GM18867 (cell line): ENCODE data around the gene AARSD1.
"Not testable (repeated sequence)": the region's sequence is repeated elsewhere in the genome, so short reads cannot be mapped to it uniquely, and the experiment has no call there.

ENCODE experiments used
- ATAC-seq: cut with Tn5 transposase; IDR thresholded peaks from one replicate; pipeline ENCODE4 v1.9.1; 2021; ENCODE audit warnings: mild to moderate bottlenecking, moderate library complexity; ENCODE audit not compliant: unreplicated experiment

AARSD1 gene

DNA sequence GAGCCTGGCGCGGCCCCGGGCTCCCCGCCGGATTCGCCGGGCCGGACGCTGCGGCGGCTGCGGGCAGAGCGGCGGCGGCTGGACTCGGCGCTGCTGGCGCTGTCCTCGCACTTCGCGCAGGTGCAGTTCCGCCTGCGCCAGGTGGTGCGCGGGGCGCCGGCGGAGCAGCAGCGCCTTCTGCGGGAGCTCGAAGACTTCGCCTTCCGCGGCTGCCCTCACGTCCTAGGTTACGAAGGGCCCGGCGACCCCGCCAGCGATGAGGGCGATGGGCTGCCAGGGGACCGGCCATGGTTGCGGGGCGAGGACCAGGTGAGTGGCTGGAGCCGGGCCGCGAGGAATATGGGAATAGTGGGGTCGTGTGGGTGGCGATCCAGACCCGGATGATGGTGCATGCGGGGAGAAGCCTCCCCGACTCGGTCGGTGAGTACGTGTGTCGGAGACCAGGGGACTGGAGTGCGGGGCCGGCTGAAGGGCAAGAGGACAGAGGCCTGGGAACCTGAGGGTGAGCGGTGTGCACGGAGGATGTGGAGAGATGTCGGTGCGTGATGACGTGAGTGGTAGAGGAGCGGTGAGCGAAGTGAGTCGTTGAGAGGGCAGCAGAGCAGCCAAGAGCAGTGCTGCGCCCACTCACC lies 16.6 kb upstream of the AARSD1 start:
- ATAC-seq: peak; percentile 47

DNA sequence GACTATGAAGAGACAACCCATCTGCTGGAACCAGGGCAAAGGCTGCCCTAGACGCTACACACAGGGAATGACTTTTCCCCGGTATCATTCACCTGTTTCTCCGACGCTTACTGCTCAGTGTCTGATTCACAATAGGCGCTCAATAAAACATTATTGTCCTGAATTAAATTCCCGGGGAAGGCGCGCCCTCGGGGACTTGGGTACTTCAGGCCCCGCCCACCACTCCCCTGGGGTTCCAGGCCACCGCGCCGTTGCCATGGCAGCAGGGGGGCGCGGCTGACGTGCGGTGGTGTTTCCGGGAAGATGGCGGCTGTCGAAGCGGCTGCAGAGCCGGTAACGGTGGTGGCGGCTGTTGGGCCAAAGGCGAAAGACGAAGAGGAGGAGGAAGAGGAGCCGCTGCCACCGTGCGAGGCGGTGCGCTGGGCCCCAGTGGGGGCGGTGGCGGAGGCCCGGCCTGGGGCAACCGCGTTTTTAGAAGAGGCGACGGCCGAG lies 16.1 kb upstream of the AARSD1 start, which contains the start of gene RUNDC1:
TSS of gene RUNDC1 (plus strand) at position 292 of the 492 bp plus-strand sequence. CDS start at position 304, 12 bp downstream.
- ATAC-seq: peak; percentile 78

DNA sequence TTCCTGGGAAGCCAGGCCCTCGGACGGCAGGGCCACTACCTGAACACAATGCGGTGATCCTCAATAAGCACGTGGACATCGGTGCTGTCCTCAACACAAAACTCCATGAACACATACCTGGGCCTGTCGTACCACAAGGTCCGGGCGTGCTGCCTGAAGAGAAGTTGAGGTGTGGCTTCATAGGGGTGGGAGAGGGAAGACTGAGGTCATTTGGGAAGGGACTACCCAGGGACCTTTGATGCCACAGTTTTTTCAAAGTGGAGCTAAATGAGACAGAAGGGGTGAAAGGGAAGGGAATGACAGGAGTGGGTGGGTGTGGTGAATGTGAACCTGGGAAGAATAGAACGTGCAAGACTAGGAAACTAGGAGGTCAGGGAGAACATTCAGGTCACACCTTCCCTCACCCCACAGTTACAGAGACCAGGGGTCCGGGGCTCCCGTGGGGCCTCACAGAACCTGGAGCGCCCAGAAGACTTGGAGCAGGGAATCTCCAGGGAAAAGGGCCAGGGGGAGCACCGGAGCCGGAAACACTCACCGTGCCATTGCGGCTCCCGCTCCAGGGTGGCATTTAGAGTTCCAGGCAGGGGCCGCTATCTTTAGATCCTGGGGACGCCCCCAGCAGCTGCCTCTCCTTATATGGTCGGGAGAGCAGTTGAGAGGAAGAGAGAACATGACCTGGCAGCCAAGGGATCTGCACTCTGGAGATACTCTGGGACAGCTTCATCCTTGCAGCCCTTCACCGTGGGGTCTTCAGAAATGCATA lies 15.4 kb upstream of the AARSD1 start, which contains the start of gene PTGES3L:
TSS of gene PTGES3L (minus strand) at position 570 of the 763 bp plus-strand sequence. CDS start at position 543, 27 bp downstream.
- no peak for ATAC-seq

DNA sequence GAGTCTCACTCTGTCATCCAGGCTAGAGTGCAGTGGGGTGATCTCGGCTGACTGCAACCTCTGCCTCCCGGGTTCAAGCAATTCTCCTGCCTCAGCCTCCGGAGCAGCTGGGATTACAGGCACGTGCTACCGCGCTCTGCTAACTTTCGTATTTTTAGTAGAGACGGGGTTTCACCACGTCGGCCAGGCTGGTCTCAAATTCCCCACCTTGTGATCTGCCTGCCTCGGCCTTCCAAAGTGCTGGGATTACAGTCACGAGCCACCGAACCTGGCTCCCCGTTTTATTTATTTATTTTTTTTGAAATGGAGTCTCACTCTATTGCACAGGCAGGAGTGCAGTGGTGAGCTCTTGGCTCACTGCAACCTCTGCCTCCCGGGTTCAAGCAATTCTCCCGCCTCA lies 11.4 kb upstream of the AARSD1 start:
- ATAC-seq: not testable (repeated sequence)

DNA sequence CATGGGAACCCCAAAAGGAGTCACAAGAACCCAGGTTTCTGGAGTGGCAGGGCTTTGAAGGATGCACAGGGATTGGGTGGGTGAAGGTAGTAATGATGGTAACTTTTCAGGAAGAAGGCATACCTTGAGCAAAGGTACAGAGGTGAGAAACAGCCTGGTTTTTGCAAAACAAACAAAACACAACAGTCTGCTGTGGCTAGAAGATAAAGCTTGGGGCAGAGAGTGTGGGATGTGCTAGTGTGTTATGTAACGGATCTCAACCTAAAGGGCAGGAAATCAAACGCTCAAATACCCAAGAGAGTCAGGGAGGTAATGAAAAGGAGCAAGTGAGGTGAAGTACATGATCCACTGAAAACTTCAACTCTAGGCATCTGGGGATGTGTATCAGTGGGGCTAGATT lies 11.0 kb upstream of the AARSD1 start:
- no peak for ATAC-seq

DNA sequence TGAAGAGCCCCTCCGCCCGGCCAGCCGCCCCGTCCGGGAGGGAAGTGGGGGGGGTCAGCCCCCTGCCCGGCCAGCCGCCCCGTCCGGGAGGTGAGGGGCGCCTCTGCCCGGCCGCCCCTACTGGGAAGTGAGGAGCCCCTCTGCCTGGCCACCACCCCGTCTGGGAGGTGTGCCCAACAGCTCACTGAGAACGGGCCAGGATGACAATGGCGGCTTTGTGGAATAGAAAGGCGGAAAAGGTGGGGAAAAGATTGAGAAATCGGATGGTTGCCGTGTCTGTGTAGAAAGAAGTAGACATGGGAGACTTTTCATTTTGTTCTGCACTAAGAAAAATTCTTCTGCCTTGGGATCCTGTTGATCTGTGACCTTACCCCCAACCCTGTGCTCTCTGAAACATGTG lies 9.1 kb upstream of the AARSD1 start:
- not testable (repeated sequence) for ATAC-seq

DNA sequence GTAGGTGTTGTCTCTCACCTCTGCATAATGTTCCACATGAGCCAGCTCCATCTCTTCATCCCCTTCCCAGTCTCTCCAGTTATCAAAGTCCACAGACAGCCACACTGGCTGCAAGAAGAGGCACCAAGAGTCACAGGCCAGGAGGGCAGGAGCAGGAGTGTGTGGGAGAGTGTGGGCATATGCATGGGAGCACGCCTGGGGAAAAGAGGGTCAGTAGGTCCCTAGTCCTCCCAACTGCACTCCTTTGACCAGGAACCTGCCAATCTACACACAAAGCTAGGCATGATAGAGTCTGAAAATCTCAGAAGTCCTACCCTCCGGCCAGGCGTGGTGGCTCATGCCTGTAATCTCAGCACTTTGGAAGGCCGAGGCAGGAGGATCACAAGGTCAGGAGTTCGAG lies 7.3 kb upstream of the AARSD1 start:
- ATAC-seq: no peak

DNA sequence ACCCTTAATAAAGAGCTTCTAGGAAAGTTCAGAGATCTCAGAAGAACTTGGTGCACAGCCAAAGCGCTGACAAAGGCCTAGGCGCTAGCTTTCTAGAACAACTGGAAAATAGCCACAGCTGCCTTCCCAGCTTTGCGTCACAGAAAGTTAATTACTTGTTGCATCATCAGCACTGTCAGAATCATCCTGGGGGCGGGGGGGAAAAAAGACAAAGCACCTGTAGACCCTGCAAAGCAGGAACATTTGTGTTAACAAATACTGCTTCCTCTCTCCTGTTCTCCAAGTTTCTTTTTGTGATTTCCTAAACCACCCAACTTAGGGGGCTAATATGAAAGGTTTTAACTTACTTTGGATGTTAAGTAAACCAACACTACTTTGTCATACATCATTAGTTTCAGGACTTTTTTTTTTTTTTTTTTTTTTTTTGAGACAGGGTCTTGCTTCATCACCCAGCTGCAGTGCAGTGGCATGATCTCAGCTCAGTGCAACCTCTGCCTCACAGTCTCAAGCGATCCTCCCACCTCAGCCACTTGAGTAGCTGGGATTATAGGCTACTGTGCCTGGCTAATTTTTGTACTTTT lies 4.8 kb upstream of the AARSD1 start:
- no peak for ATAC-seq

DNA sequence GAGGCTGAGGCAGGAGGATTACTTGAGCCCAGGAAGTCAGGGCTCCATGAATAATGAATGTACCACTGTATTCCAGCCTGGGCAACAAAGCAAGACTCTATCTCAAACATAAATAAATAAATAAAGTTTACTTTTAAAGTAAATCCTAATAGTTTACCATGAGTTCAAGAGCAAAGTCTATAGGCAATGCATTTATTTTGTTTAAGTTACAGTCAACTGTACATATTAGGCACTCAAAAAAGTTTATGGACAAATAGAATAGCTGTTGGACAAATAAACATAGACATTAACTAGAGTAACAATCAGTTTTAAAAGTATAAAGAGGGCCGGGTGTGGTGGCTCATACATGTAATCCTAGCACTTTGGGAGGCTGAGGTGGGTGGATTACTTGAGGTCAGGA lies 3.7 kb upstream of the AARSD1 start:
- no peak for ATAC-seq

DNA sequence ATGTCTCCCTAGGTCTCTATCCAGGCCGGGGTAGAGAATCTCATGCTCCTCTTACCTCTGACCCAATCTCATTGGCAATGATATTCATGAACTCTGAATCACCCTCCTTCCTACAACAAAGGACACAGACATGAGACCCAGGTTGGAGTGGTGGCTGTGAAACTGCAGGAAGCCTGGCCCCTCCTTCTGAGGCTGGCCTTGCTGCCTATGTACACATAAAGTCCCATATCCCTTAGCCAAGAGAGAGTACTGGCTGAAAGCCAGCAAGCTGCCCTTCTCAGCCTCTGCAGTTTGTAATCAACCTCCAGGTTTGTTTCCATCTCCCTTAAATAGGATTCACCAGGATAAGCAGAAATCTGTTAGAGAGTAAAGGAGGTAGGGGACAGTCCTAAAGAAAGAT lies 10.6 kb downstream of the AARSD1 start:
- no peak for ATAC-seq

DNA sequence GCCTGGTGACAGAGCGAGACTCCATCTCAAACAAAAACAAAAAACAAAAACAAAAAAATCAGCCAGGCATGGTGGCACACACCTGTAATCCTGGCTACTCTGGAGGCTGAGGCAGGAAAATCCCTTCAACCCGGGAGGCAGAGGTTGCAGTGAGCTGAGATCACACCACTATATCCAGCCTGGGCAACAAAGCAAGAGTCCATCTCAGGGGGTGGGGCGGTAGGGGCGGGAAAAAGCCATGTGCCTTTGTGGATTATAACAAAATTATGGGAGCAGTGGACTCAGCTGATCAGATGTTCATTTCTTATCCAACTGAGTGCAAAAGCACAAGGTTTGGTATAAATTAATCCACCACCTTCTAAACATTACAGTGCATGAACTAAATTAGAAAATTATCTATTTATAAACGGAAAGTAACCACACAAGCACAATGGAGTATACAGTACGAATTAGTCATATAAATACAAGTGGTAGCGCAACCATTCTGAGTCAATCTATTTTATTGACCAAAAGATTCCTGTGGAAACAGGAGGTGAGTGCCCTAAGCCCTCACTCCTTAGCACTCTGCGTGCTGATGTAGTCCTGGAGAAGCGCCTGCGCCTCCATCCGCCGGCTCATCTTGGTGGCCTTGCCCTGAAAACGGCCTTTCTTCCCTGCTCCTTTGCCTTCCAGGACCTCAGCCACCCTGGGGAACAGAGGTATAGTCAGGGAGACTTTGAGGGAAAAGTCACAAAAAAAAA lies 14.0 kb downstream of the AARSD1 start:
- ATAC-seq: no peak

DNA sequence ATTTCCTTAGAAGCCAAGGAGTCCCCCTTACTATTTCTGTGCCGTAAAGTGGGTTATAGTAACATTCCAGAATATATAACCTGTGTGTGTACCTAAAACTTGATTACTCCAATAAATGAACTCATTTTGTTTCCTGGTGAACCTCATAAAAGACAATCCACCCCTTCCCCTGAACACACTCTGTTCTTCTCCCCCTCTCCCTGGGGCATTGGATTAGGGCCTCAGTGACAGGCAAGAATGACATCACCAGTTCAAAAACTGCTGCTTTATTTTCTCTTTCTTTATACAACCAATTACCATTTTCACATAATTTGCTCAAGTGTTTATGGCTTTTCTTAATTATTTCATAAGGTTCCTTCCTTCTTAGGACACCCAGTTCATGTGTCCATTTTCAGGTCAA lies 17.4 kb downstream of the AARSD1 start:
- ATAC-seq: no peak

DNA sequence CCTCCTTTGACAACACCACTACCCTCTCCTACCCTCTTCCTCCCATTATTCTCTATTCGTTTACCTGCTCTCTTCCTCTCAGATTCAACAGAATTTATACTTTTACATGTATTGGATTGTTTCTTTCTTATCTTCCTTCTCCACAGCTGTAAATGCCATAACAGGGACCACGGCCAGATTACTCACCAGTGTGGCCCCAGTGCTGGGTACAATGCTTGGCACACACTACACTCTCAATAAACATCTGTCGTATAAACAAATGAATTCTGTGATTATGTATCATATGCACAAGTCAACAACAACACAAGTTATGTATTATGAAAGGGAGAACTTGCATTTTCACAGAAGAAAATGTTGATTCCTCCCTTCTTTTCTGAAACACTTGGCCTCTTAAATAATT lies 20.0 kb downstream of the AARSD1 start:
- ATAC-seq: no peak

DNA sequence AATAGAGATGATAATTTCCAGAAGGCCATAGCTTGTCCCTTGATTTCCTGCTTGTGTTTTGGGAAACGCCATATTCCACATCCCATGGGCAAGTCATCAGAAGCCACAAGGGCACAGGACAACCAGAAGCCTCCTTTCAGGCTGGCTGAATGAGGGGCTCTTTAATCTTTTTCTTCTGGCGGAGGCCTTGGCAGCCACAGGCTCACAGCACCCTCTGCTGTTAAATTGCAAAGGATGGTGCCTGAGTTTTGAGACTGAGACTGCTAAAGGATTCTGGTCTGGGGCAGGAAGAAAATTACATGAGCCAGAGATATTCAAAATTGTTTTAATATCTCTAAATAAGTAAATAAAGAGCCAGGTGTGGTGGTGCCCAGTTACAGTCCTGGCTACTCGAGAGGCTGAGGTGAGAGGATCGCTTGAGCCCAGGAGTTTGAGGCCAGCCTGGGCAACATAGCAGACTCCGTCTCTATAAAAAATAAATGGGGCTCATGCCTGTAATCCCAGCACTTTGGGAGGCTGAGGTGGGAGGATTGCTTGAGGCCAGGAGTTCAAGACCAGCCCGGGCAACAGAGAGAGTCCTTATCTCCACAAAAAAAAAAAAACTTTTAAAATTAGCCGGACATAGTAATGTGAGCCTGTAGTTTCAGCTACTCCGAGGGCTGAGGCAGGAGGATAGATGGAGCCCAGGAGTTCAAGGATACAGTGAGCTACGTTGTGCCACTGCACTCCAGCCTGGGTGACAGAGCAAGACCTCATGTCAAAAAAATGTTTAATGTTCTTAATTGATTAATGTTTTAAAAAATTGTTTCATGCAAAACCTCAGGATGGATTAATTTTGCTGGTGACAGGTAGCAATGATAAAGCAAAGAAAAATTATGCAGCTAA lies 26.3 kb downstream of the AARSD1 start:
- no peak for ATAC-seq

DNA sequence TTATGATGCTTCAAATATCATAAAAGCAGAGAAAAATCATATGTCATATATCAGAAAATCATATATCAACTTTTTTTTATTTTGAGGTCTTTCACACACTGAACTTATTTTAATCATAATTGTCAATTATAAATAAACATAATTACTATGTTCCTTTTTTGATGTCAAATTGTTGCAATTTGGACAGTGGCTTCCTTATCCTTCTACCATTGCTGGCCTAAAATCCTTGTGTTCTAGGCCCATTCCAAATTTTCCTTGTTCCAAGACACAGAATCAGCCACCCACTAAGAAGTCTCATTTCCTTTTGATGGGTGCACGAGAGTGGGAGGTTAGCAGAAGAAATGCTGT lies 34.8 kb downstream of the AARSD1 start:
- ATAC-seq: no peak

DNA sequence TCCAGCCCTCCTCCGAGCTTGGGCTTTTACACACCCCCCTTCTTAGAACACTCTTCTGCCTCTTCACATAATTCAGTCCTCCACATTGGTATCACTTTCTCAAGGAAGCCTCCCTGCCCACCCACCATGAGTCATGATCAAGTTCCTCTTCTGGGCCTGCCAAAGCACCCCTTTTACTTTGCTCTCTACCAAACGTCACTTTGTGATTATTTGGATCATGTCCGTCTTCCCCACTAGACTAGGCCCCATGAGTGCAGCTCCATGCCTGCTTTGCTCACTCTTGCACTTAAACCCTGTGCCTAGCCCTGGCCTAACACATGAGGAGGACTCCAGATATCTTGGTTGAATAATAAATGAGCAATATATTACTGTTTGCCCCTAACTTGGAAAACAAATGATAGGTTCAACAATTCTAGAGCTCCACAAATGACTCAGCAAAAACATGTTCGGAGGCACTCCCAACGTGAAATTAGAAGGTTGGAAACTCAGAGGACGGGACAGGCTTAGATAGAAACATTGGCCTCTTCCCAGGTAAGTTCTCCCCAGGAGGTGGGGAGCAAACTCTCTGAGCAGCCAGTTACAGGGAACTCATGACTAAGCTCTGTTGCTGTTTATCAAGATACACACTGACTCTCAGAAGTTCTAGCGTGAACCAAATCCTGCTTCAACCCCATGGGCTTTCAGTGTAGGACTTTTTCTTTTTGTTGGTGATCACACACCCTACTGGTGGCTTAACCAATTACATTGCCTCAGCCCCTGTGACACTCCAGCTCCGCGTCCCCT lies 35.3 kb downstream of the AARSD1 start:
- ATAC-seq: peak; percentile 75

DNA sequence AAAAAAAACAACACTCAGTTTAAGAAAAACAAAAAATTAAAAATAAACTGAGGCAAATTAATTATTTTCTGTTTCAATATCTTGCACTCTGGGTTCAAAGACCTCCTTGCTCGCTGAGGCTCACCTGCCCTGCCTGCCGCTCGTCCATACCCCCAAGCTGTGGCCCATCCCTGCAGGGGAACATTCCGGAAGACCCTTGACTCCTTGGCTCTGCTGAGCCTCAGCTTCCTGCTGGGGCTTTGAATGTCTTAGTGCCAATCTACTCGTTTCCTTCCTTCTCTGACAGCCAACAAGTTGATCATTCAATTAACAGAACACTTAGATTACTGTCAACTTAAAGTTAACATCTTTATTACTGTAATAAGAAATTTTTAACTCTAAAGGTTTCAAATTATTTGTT lies 39.4 kb downstream of the AARSD1 start:
- no peak for ATAC-seq

DNA sequence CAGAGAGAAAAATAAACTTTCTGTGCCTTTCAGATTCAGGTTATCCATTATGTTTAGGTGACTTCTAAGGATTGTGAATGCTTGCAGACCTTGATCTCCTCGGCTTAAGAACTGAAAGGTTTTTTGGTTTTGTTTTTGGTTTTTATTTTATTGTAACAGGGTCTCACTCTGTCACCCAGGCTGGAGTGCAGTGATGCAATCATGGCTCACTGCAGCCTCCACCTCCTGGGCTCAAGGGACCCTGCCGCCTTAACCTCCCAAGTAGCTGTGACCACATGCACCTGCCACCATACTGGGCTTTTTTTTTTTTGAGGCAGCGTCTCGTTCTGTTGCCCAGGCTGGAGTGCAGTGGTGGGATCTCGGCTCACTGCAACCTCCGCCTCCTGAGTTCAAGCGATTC lies 40.8 kb downstream of the AARSD1 start:
- not testable (repeated sequence) for ATAC-seq

DNA sequence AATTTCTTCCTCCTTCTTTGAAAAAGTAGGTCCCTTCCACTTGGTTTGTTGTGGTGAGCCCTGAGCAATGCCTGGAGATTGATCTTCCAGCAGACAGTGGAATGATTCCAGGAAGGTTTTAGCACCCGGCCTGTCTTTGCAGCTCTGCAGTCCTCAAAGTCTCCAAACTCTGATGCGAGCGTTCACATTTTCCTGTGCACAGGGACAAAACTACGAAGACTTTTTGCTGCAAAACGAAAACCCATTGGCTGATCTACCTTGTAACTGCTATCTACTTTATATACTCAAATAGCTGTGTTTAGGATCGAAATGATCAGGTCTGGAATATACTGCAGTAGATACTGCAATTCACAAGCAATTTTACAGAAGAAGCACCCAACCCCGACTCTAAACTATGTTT lies 42.0 kb downstream of the AARSD1 start:
- no peak for ATAC-seq

DNA sequence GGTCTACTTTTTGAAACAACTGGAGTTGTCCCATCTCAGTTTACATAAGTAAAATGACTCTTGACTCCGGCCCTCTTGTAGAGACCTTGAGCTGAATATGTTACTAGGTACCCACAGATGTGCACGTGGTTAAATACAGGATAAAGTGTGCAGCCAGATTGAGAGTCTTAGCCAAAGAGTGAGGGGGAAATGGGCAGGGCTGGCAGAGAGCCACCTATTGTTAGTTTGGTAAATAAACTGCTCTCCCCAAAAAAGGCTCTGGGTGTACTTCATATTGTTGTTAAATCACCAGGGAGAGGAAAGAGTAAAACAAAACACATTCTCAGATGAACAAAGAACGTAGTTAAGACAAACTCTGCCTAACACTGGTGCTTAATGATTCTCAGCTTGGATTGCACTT lies 43.3 kb downstream of the AARSD1 start:
- no peak for ATAC-seq
